ENCODE measurements around the gene EPB41L4B. TPM values are rescaled to one million over a fixed set of nuclear protein-coding genes. Genes with fewer than 3 reads are reported as not detected.

The EPB41L4B gene
- total and polyA plus RNA-seq, 2 donors from 2014 or later = 6.5 to 7.7 TPM

DNA sequence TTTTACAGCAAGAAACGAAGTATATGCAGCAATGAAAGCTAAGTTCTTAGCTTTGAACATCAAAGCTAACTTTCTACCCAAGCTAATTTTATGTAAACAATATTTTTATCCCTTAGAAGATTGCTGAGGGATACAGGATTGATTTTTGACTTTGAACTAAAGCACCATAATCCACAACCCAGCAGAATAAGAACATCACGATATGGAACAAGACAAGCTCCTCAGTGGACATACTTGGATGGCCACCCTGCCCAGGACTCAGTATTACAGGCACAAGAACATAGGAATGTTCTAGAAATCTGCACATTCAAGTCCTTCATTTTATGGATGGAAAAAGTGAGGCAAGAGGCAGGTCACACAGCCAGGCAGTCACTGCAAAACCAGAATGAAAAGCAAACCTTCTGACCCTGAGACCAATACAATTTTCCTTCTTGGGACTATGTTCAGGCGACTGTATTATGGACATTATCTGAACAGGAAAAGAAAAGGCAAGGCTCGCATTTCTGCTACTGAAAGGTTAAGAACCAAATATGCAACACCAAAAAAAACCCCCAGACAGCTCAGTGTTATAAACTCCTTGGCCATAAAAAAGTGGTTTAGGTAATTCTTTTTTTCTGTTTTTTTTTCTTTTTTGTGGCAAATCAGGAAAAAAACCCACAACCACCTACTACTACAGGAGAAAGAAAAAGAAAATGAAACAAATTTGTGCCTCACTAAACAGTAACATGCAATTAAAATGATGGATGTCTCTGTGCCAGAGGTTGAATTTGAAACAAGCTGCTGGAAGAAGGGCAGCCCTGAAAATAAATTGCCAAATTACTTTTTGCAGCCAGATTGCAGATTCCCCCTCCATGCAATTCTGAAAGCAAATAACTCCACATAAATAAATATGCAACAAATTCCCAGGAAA lies 25.4 kb downstream of the EPB41L4B start:
- no peak overlapping the region for H3K27ac ChIP-seq (ENCODE audit: low read depth in 2 of 2, low read length in 2 of 2)
- no peak overlapping the region for H3K4me3 ChIP-seq (ENCODE audit: low read length in 3 of 3)
- H3K9me3 ChIP-seq (ENCODE audit: control insufficient read depth in 2 of 3, insufficient read depth in 1 of 3, low read length in 3 of 3) = no peaks in the 10 kb centered on the region
- peak in 3 of 5 donors; percentile 23 to 82 (median 82) for DNase-seq
- FAIRE-seq = no peak
- no peak for TF ChIP-seq CTCF (IDR thresholded peaks at IDR 0.05; ENCODE audit: borderline replicate concordance, extremely low read depth, insufficient read depth)
- H3K4me1 ChIP-seq (ENCODE audit: control insufficient read depth in 2 of 3, insufficient read depth in 2 of 3, low read depth in 1 of 3, low read length in 3 of 3) = peaks cover 0 to 4% (median 3%) of the 10 kb centered on the region in 3 donors
- no peaks in the 10 kb centered on the region for H3K27me3 ChIP-seq (ENCODE audit: control insufficient read depth, insufficient read depth, low read length)
- H3K36me3 ChIP-seq (ENCODE audit: control insufficient read depth in 2 of 3, insufficient read depth in 3 of 3, low read length in 3 of 3) = no peaks in the 10 kb centered on the region
- intact Hi-C loops (cut with DNase I) = no loop called here
- H3K9ac ChIP-seq (ENCODE audit: low read length in 3 of 3) = no peak overlapping the region

DNA sequence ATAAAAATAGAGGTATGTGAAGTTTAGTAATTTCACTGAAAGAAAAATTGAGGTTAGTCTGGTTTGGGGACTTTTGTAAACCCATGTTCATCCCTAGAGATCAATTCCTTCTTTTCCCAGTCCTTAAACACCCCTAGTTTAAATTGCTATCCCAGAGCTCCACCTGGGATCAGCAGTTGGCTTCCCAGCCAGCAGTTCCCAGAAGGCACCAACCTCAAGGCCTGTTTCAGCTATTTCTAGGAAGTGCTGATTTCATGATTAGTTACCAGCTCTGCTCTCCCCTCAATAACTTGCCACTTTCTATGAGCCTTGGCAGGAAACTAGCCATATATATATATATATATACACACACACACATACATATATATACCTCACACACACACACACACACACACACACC lies 30.5 kb downstream of the EPB41L4B start:
- TF ChIP-seq CTCF (IDR thresholded peaks at IDR 0.05; ENCODE audit: borderline replicate concordance, extremely low read depth, insufficient read depth) = no peak
- intact Hi-C loops (cut with DNase I) = no loop called here
- Histone ChIP-seq H3K9ac (ENCODE audit: low read length in 3 of 3) (no peak overlapping the region), H3K9me3 (ENCODE audit: control insufficient read depth in 2 of 3, insufficient read depth in 1 of 3, low read length in 3 of 3) (no peaks in the 10 kb centered on the region), H3K27ac (ENCODE audit: low read depth in 2 of 2, low read length in 2 of 2) (no peak overlapping the region), H3K4me1 (ENCODE audit: control insufficient read depth in 2 of 3, insufficient read depth in 2 of 3, low read depth in 1 of 3, low read length in 3 of 3) (peaks cover 0 to 3% (median 0%) of the 10 kb centered on the region in 3 donors), H3K27me3 (ENCODE audit: control insufficient read depth, insufficient read depth, low read length) (no peaks in the 10 kb centered on the region), H3K4me3 (ENCODE audit: low read length in 3 of 3) (no peak overlapping the region), H3K36me3 (ENCODE audit: control insufficient read depth in 2 of 3, insufficient read depth in 3 of 3, low read length in 3 of 3) (no peaks in the 10 kb centered on the region)
- no peak for FAIRE-seq
- DNase-seq = no peak

DNA sequence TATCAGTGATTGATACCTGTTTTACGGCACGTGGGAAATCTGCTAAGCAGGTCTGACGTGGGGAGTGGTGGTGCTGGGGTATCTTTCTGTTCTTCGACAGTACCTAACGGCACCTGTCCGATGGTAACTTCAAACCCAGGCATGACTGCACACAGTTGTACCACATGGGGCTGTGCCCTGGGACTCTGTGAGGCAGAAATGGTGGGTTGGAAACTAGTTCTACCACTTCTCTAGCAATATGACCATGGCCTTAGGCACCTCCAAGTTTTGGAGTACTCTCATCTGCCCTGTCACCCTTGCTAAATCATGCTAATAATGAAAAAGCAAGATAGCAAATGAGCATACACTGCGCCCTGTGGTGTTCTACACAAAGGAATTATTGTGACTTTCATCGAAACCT lies 30.9 kb downstream of the EPB41L4B start:
- no peak overlapping the region for H3K27ac ChIP-seq (ENCODE audit: low read depth in 2 of 2, low read length in 2 of 2)
- no peaks in the 10 kb centered on the region for H3K36me3 ChIP-seq (ENCODE audit: control insufficient read depth in 2 of 3, insufficient read depth in 3 of 3, low read length in 3 of 3)
- no peak for TF ChIP-seq CTCF (IDR thresholded peaks at IDR 0.05; ENCODE audit: borderline replicate concordance, extremely low read depth, insufficient read depth)

More for the DNA sequence above, 30.9 kb downstream of the EPB41L4B start:
- intact Hi-C loops (cut with DNase I) = no loop called here
- H3K27me3 ChIP-seq (ENCODE audit: control insufficient read depth, insufficient read depth, low read length) = no peaks in the 10 kb centered on the region
- H3K4me3 ChIP-seq (ENCODE audit: low read length in 3 of 3) = no peak overlapping the region
- no peaks in the 10 kb centered on the region for H3K9me3 ChIP-seq (ENCODE audit: control insufficient read depth in 2 of 3, insufficient read depth in 1 of 3, low read length in 3 of 3)
- DNase-seq (no peak), FAIRE-seq (no peak)
- peaks cover 0 to 3% (median 0%) of the 10 kb centered on the region in 3 donors for H3K4me1 ChIP-seq (ENCODE audit: control insufficient read depth in 2 of 3, insufficient read depth in 2 of 3, low read depth in 1 of 3, low read length in 3 of 3)
- no peak overlapping the region for H3K9ac ChIP-seq (ENCODE audit: low read length in 3 of 3)

Data from kidney (tissue), 14 donors.